GM23248 (cell line): Measurements from ENCODE around the gene MSL2.

Source experiments
- EZH2 ChIP-seq: fragments of 200-600 bp; sonication (generic); IDR thresholded peaks from 2 replicates; pipeline ENCODE4 v1.6.1; 2018; ENCODE audit warnings: antibody characterized with exemption, mild to moderate bottlenecking; ENCODE audit not compliant: insufficient read depth, poor library complexity, severe bottlenecking
- EZH2phosphoT487 ChIP-seq: fragments of 200-600 bp; sonication (generic); IDR thresholded peaks from 2 replicates; pipeline ENCODE4 v1.6.1; 2018; ENCODE audit warnings: antibody characterized with exemption, moderate library complexity, mild to moderate bottlenecking, low read depth; ENCODE audit not compliant: insufficient read depth

- no peak for TF ChIP-seq EZH2
- no peak for TF ChIP-seq EZH2phosphoT487
Measured at GRCh38 chr3:136192831-136193230, 3.3 kb downstream of the MSL2 start.
